CD4-positive, alpha-beta T cell (primary cell): ENCODE measurements around the gene SEMA3D. TPM values are rescaled to one million over a fixed set of nuclear protein-coding genes. Genes with fewer than 3 reads are reported as not detected.

Source experiments
- ATAC-seq: fragments of 200-7000 bp; cut with Tn5 transposase; one replicate; pipeline ENCODE4 v1.10.0; 2022; ENCODE audit warnings: mild to moderate bottlenecking; ENCODE audit not compliant: poor library complexity
- CTCF ChIA-PET: fragments of 350-600 bp; sonication (Branson Sonifier 250); formaldehyde crosslinking; loops from one replicate; lab custom pipeline; 2021; ENCODE audit warnings: antibody characterized with exemption, inconsistent platforms; lab: Charles Lee
- POLR2A ChIA-PET: fragments of 350-600 bp; sonication (Branson Sonifier 250); formaldehyde crosslinking; loops from one replicate; lab custom pipeline; 2021; ENCODE audit warnings: antibody characterized with exemption, inconsistent platforms; lab: Charles Lee
- DNase-seq, 14 experiments: peaks; one replicate each; pipeline ENCODE4 v3.0.0-alpha.2; 2013 to 2020; ENCODE audit warnings: mixed read lengths in 2 of 14
- H3K27ac ChIP-seq, 2 donors: one replicate each; pipeline versions ENCODE4 v1.5.1 to v1.7.0; 2013; ENCODE audit warnings: low read length in 2 of 2, low read depth in 1 of 2, mild to moderate bottlenecking in 1 of 2
- H3K27me3 ChIP-seq, 2 experiments: 1 replicate in 1 of 2; 2 replicates in 1 of 2; pipeline versions ENCODE4 v1.6.1 to v1.7.0; 2013; ENCODE audit warnings: low read length in 2 of 2, control low read depth in 1 of 2, mild to moderate bottlenecking in 1 of 2, moderate library complexity in 1 of 2; ENCODE audit not compliant: insufficient read depth in 2 of 2, control insufficient read depth in 1 of 2
- H3K36me3 ChIP-seq: one replicate; pipeline ENCODE4 v1.6.1; 2013; ENCODE audit warnings: low read length, control low read depth; ENCODE audit not compliant: insufficient read depth
- H3K4me1 ChIP-seq: one replicate; pipeline ENCODE4 v1.6.1; 2013; ENCODE audit warnings: low read length, control low read depth; ENCODE audit not compliant: insufficient read depth
- H3K4me3 ChIP-seq: one replicate; pipeline ENCODE4 v1.5.1; 2013; ENCODE audit warnings: mild to moderate bottlenecking, low read length, moderate library complexity
- H3K9me3 ChIP-seq, 2 experiments: 1 replicate in 1 of 2; 2 replicates in 1 of 2; pipeline versions ENCODE4 v1.6.1 to v1.7.0; 2013; ENCODE audit warnings: low read length in 2 of 2, mild to moderate bottlenecking in 2 of 2, control low read depth in 1 of 2, moderate library complexity in 1 of 2; ENCODE audit not compliant: control insufficient read depth in 1 of 2, insufficient read depth in 1 of 2
- H3K27ac Mint-ChIP-seq: one replicate; pipeline ENCODE4 v1.8.0; 2020; ENCODE audit warnings: mixed read lengths
- H3K27me3 Mint-ChIP-seq: one replicate; pipeline ENCODE4 v1.8.0; 2021; ENCODE audit warnings: mixed read lengths
- H3K36me3 Mint-ChIP-seq: one replicate; pipeline ENCODE4 v1.8.0; 2021; ENCODE audit warnings: low read depth, mixed read lengths
- H3K4me1 Mint-ChIP-seq: one replicate; pipeline ENCODE4 v1.8.0; 2021; ENCODE audit warnings: low read depth, mixed read lengths
- H3K4me3 Mint-ChIP-seq: one replicate; pipeline ENCODE4 v1.8.0; 2020; ENCODE audit warnings: mild to moderate bottlenecking, mixed read lengths
- H3K9me3 Mint-ChIP-seq: one replicate; pipeline ENCODE4 v1.8.0; 2020; ENCODE audit warnings: mixed read lengths
- intact Hi-C, 2 experiments: fragments of 100-400 bp; cut with DNase I in 1 of 2; cut with micrococcal nuclease in 1 of 2; formaldehyde crosslinking; loops; one replicate each; pipeline versions ENCODE4 v1.15.1 to v1.9.0; 2023 to 2025; cut with DNase I, micrococcal nuclease
- total RNA-seq, 174 experiments: library from RNA in 2 of 174; stranded (reverse) in 2 of 174; gene quantifications; one replicate each; pipeline ENCODE4 v1.2.3 and lab custom pipeline; 2021 to 2026
- TF ChIP-seq, protein P1 (sequence below): fragments of 200-600 bp; IDR thresholded peaks from one replicate; pipeline ENCODE4 v1.8.0; 2022; ENCODE audit warnings: antibody characterized with exemption, mild to moderate bottlenecking

Gene SEMA3D
- total RNA-seq, 2 experiments from 2014 or later, result not detected

GRCh38 chr7:85075864-85076263 is 111.0 kb downstream of the SEMA3D start:
- H3K27me3 ChIP-seq, result no peaks in the 10 kb centered on the region
- DNase-seq, result no peak
- H3K27me3 Mint-ChIP-seq, result no peaks in the 10 kb centered on the region
- H3K36me3 Mint-ChIP-seq, result no peaks in the 10 kb centered on the region
- ATAC-seq, result no peak
- H3K4me1 ChIP-seq, result no peaks in the 10 kb centered on the region
- ChIA-PET CTCF (no interaction called here), POLR2A (no interaction called here)
- H3K36me3 ChIP-seq, result no peaks in the 10 kb centered on the region
- no peak overlapping the region for H3K4me3 ChIP-seq
- TF ChIP-seq, protein P1, sequence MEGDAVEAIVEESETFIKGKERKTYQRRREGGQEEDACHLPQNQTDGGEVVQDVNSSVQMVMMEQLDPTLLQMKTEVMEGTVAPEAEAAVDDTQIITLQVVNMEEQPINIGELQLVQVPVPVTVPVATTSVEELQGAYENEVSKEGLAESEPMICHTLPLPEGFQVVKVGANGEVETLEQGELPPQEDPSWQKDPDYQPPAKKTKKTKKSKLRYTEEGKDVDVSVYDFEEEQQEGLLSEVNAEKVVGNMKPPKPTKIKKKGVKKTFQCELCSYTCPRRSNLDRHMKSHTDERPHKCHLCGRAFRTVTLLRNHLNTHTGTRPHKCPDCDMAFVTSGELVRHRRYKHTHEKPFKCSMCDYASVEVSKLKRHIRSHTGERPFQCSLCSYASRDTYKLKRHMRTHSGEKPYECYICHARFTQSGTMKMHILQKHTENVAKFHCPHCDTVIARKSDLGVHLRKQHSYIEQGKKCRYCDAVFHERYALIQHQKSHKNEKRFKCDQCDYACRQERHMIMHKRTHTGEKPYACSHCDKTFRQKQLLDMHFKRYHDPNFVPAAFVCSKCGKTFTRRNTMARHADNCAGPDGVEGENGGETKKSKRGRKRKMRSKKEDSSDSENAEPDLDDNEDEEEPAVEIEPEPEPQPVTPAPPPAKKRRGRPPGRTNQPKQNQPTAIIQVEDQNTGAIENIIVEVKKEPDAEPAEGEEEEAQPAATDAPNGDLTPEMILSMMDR, result no peak
- no peak overlapping the region for H3K4me3 Mint-ChIP-seq
- no peaks in the 10 kb centered on the region for H3K9me3 Mint-ChIP-seq
- no peaks in the 10 kb centered on the region for H3K4me1 Mint-ChIP-seq
- H3K27ac ChIP-seq, result no peak overlapping the region
- H3K27ac Mint-ChIP-seq, result no peak overlapping the region
- H3K9me3 ChIP-seq, result peaks cover 0 to 6% of the 10 kb centered on the region in 2 experiments
- intact Hi-C loops, result no loop called here

DNA sequence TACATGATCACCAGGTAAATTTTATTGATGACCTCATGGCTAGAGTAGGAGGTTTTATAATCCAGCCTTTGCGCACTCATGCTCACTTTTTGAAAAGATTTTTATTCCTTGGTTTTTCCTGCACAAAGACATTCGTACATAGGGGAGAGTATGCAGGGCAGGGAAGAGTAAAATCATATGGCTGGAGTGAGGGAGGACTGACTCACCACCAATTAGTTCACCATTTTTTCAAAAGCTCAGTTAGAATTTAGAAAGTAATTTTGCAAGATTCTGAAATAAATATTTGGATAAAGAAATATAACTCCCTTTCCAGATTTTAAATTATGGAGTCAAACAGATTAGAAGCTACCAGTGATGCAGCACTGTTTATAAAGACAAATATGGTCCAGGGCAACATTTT is 111.9 kb downstream of the SEMA3D start:
- no peak for ATAC-seq
- no peaks in the 10 kb centered on the region for H3K36me3 Mint-ChIP-seq
- H3K4me1 Mint-ChIP-seq, result no peaks in the 10 kb centered on the region
- Histone ChIP-seq H3K9me3 (peaks cover 0 to 9% of the 10 kb centered on the region in 2 experiments), H3K27me3 (no peaks in the 10 kb centered on the region), H3K4me1 (no peaks in the 10 kb centered on the region), H3K36me3 (no peaks in the 10 kb centered on the region), H3K27ac (no peak overlapping the region), H3K4me3 (no peak overlapping the region)
- no peaks in the 10 kb centered on the region for H3K27me3 Mint-ChIP-seq
- CTCF ChIA-PET, result no interaction called here
- TF ChIP-seq, protein P1, result no peak
- intact Hi-C loops, result no loop called here
- DNase-seq, result no peak
- no peak overlapping the region for H3K27ac Mint-ChIP-seq
- POLR2A ChIA-PET, result no interaction called here
- no peak overlapping the region for H3K4me3 Mint-ChIP-seq
- no peaks in the 10 kb centered on the region for H3K9me3 Mint-ChIP-seq

GRCh38 chr7:85074016-85074415 is 112.8 kb downstream of the SEMA3D start:
- no peak overlapping the region for H3K27ac Mint-ChIP-seq
- no peaks in the 10 kb centered on the region for H3K27me3 Mint-ChIP-seq
- POLR2A ChIA-PET, result no interaction called here
- ATAC-seq (no peak), DNase-seq (no peak)
- TF ChIP-seq, protein P1, result no peak
- CTCF ChIA-PET, result no interaction called here
- Histone ChIP-seq H3K27me3 (no peaks in the 10 kb centered on the region), H3K9me3 (peaks cover 0 to 9% of the 10 kb centered on the region in 2 experiments), H3K4me1 (no peaks in the 10 kb centered on the region), H3K36me3 (no peaks in the 10 kb centered on the region), H3K4me3 (no peak overlapping the region), H3K27ac (no peak overlapping the region)
- no peaks in the 10 kb centered on the region for H3K4me1 Mint-ChIP-seq
- intact Hi-C loops, result no loop called here
- no peaks in the 10 kb centered on the region for H3K9me3 Mint-ChIP-seq
- H3K36me3 Mint-ChIP-seq, result no peaks in the 10 kb centered on the region
- no peak overlapping the region for H3K4me3 Mint-ChIP-seq
